Stimulated activated CD8-positive, alpha-beta memory T cell treated with anti-CD3 and anti-CD28 coated beads, Interleukin-12 subunit alpha, Interleukin-12 subunit beta, amount 100 ng/mL, for 4 hours (primary cell): ENCODE data around the gene LRIT3.
"Not testable (repeated sequence)": the region's sequence is repeated elsewhere in the genome, so short reads cannot be mapped to it uniquely, and the experiment has no call there.

Experiments
- DNase-seq: peaks from one replicate; pipeline ENCODE4 v3.0.0-alpha.2; 2020; ENCODE audit warnings: low read depth

The LRIT3 gene

GRCh38 chr4:109848501-109848900 lies 594 bp downstream of the LRIT3 start:
- DNase-seq = no peak

DNA sequence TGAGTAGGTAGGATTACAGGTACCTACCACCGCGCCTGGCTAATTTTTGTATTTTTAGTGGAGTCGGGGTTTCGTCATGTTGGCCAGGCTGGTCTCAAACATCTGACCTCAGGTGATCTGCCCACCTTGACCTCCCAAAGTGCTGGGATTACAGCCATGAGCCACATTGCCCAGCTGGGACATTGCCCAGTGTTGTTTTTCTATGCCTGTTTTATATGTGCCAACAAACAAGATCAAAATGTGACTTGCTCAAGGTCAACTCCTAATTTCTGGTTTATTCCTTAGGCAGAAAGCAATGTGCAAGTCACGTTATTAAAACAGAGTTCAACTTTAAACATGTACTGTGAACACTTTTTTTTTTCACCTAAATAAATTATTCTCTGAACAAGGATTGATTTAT lies 2.7 kb downstream of the LRIT3 start:
- no peak for DNase-seq

DNA sequence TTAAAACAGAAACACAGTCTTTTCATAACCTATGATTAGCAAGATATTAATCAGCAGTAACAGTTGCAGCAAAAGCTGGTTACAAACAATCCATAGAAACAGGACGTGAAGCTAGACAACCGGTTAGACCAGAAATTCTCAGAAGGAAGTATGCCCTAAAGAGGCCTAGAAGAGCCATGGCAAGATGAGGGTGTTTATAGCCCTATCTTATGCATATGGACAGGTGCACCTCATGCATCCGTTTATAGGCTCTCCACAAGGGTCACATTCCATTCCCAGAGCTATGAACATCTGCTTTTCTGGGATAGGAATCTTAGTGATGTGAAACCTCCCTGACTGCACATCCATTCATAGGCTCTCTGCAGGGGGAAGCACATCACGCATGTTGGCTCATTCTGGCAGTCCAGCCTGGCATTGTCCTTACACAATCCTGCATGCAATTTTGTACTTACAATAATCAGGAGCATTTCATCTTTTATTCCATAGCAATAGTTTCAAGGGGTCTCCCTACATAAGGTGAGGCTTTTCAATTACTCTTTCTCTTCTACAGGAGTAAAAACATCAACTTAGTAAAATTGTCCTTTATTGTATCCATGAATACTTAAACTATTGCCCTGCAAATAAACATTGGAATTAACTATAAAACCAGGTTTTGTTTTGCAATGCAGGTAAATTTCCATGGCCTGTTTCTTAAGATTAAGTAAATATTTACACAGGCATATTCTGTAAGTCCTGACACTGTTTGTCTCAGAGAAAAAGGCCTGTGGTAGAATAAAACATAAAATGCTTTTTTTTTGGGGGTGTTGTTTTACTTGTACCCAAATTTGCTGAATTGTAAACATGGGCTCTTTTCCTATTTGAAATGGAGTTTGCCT lies 11.8 kb downstream of the LRIT3 start:
- DNase-seq = not testable (repeated sequence)

DNA sequence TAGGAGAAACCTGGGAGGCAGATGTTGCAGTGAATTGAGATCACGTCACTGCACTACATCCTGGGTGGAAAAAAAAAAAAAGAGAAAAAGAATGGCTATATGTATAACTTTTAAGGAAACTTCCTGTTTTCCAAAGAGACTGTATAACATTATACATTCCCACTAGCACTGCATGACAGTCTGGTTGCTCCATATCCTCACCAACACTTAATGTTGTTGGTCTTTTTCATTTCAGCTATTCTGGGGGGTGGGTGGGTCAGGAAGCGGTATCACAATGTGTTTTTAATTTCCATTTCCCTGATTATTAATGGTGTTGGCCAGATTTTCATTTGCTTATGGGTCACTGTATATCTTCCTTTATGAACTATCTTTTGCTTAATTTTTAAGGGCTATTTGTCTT lies 13.4 kb downstream of the LRIT3 start:
- DNase-seq = no peak

- DNase-seq = no peak
Measured at GRCh38 chr4:109861916-109862511, 14.1 kb downstream of the LRIT3 start.

- no peak for DNase-seq
Measured at GRCh38 chr4:109864134-109864533, 16.2 kb downstream of the LRIT3 start.

DNA sequence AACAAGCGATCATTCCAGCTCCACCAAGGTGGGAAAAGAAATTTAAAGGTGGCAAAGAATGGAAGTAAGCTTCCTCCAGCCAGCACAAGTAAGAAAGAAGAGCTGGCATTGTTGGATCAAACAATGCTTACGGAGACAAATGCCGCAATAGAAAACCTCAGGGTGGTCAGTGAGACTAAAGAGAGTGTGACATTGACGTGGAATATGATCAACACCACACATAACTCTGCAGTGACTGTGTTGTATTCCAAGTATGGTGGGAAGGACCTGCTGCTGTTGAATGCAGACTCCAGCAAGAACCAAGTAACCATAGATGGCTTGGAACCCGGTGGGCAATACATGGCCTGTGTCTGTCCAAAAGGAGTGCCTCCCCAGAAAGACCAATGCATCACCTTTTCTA lies 22.2 kb downstream of the LRIT3 start:
- DNase-seq = no peak

- DNase-seq = no peak
Measured at GRCh38 chr4:109872065-109872464, 24.2 kb downstream of the LRIT3 start.

GRCh38 chr4:109872950-109873656 lies 25.2 kb downstream of the LRIT3 start:
- DNase-seq = no peak

DNA sequence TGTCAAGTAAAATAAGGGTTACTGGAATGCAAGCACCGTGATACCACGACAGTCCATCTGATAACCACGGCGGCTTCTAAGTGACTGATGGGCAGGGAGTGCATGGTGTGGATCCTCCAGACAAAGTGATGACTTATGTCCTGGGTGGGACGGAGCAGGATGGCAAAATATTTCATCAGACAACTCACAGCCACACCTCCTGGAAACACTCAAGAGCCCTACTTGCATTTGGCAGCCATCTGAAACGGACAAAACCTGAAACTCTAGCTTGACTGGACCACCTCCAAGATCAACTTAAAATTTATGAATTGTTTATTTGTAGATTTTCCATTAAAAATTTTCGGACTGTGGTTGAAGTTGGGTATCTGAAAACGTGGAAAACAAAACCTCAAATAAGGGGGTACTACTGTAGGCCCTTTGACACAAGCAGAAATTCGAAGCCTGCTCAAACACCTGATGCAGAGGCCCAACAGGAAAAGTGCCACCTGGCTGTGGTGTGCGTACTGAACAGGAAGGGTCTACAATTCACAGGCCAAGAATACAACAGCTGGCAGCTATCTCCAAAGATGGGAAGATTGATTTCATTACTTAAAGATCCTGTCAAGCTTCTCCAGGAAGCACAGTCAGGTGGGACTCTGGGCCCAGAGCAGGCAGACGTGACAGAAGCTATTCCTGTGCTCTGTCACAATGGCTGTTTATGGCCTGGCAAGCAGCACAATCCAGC lies 26.0 kb downstream of the LRIT3 start:
- DNase-seq = no peak

DNA sequence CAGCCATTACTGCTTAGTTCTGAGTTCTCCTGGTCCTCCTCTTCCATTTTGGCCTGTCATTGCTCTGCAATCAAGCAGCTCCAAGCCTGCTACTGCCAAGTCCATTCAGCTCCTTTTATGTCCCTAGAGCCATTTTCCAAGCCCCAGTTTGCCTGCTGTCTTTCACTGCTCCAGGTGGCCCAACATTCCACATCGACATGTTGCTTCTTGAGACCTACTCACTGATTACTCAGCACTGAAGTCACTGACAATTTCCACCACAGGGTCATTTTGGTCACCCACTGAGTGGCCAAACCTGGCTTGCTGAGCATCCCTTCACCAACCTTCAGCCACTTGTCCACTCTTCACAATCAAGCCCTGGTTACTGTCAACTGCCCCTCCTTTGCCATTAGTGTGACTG lies 27.2 kb downstream of the LRIT3 start:
- DNase-seq = no peak

- DNase-seq = not testable (repeated sequence)
Measured at GRCh38 chr4:109875553-109875952, 27.6 kb downstream of the LRIT3 start.

GRCh38 chr4:109876634-109877265 lies 28.8 kb downstream of the LRIT3 start:
- no peak for DNase-seq

- no peak for DNase-seq
Measured at GRCh38 chr4:109877400-109877799, 29.5 kb downstream of the LRIT3 start.

GRCh38 chr4:109878355-109878754 lies 30.4 kb downstream of the LRIT3 start:
- no peak for DNase-seq

DNA sequence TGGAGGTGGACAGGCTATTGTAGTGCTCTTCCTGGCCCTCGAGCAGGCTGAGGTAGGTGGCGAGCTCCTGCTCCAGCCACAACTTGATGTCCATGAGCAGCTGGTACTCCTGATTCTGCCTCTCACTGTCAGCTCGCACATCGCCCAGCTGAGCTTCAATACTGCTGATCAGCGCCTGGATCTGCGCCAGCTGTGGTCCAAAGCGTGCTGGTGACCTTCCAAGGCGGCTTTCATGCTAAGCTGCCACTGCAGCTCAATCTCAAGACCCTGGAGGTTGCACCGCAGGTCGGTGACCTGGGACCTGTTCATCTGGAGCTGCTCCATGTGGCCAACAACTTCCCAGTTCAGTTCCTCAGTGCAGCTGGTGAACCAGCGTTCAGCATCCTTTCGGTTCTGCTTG lies 31.2 kb downstream of the LRIT3 start:
- no peak for DNase-seq

DNA sequence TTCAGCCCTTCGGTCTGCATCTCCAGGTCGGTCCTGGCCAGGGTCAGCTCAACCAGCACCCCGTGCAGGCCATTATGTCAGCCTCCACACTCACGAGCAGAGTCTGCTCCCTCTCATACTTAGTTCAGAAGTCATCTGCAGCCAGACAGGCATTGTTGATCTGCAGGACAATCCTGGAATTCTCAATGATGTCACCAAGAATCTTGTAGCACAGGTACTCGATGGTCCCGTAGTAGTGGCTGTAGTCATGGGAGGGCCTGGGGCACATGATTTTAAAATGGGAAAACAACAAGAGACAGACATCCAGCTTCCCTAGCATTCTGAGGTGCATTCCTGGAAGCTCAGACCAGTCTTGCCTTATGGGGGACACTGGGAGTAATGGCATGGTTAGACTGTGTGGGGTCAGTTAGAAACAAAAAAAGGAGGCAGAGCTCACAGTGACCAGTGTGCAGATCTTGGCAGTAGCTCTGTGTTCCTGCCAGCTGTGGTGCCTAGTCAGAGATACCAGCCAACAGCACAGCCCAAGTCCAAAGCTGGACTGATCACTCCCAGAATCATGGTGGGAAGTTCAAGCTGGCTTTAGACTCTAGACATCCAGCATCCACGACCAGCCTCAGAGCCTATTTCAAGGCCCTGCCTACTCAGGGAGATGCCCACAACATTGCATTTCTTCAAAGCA lies 31.9 kb downstream of the LRIT3 start:
- DNase-seq = no peak

- DNase-seq = no peak
Measured at GRCh38 chr4:109886303-109886702, 38.4 kb downstream of the LRIT3 start.

- DNase-seq = no peak
Measured at GRCh38 chr4:109887071-109887470, 39.2 kb downstream of the LRIT3 start.

GRCh38 chr4:109890076-109890475 lies 42.2 kb downstream of the LRIT3 start:
- no peak for DNase-seq

GRCh38 chr4:109902559-109903251 lies 54.8 kb downstream of the LRIT3 start:
- DNase-seq = no peak
